SK-N-MC (cell line): Measurements from ENCODE around the gene ALS2.

ENCODE experiments used
- EZH2 ChIP-seq: fragments of 200-600 bp; sonication (generic); IDR thresholded peaks from one replicate; pipeline ENCODE4 v1.6.1; 2017; ENCODE audit warnings: antibody characterized with exemption
- POLR2AphosphoS5 ChIP-seq: IDR thresholded peaks from 2 replicates; pipeline ENCODE4 v1.6.1; 2012; ENCODE audit warnings: mild to moderate bottlenecking, low read depth, low read length, borderline replicate concordance

DNA sequence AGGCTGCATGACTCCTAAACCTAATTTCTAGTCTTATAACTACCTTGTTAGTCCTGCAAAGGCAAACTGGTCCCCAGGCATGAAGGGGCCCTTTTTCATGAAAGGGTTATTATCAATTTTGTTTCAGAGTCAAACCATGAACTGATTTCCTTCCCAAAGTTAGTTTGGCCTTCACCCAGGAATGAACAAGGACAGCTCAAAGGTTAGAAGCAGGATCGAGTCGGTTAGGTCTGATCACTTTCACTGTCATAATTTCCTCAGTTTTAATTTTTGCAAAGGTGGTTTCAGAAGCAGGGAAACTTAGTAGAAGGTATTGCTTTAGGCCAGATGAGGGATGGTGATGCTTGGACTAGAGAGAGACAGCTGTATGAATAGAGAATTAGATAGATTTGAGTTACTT, 8.7 kb upstream of the ALS2 start:
- TF ChIP-seq POLR2AphosphoS5 (no peak), EZH2 (no peak)
